ENCODE results near the gene SPSB3. TPM values are rescaled to one million over a fixed set of nuclear protein-coding genes. Genes with fewer than 3 reads are reported as not detected.

SPSB3 gene
- total RNA-seq, 1 donor from 2014 or later, result 50.0 TPM

- H3K4me1 Mint-ChIP-seq, result no peaks in the 10 kb centered on the region
- H3K4me3 Mint-ChIP-seq, result no peak overlapping the region
- no peaks in the 10 kb centered on the region for H3K27me3 Mint-ChIP-seq (ENCODE audit: low read depth)
- TF ChIP-seq CTCF (IDR thresholded peaks at IDR 0.05; ENCODE audit: unreplicated experiment), result no peak
- H3K36me3 Mint-ChIP-seq, result peaks cover 10% of the 10 kb centered on the region
- no peaks in the 10 kb centered on the region for H3K9me3 Mint-ChIP-seq
- no peak overlapping the region for H3K27ac Mint-ChIP-seq
- no peak for DNase-seq (ENCODE audit: low spot score in 2 of 2, unreplicated experiment in 2 of 2)
Observed at GRCh38 chr16:1731073-1731472, 51.3 kb downstream of the SPSB3 start.

DNA sequence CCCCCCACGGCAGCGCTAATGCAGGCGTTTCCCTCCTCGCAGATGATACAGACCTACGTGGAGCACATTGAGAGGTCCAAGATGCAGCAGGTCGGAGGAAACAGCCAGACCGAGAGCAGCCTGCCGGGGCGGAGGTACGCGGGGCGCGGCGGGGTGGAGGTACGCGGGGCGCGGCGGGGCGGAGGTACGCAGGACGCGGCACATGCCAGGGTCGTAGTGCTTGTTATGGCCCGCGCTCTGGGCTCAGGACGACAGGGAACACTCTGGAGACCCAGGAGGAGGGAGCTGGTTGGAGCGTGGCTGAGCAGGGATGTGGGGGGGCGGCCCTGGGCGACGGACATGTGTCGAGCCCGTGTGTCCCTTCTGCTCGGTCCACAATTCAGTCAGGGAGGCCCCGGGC, 52.9 kb downstream of the SPSB3 start:
- H3K27me3 Mint-ChIP-seq (ENCODE audit: low read depth), result no peaks in the 10 kb centered on the region
- TF ChIP-seq CTCF (IDR thresholded peaks at IDR 0.05; ENCODE audit: unreplicated experiment), result no peak
- no peaks in the 10 kb centered on the region for H3K9me3 Mint-ChIP-seq
- no peak overlapping the region for H3K27ac Mint-ChIP-seq
- no peak overlapping the region for H3K4me3 Mint-ChIP-seq
- H3K4me1 Mint-ChIP-seq, result no peaks in the 10 kb centered on the region
- peaks cover 10% of the 10 kb centered on the region for H3K36me3 Mint-ChIP-seq
- DNase-seq (ENCODE audit: low spot score in 2 of 2, unreplicated experiment in 2 of 2), result no peak

DNA sequence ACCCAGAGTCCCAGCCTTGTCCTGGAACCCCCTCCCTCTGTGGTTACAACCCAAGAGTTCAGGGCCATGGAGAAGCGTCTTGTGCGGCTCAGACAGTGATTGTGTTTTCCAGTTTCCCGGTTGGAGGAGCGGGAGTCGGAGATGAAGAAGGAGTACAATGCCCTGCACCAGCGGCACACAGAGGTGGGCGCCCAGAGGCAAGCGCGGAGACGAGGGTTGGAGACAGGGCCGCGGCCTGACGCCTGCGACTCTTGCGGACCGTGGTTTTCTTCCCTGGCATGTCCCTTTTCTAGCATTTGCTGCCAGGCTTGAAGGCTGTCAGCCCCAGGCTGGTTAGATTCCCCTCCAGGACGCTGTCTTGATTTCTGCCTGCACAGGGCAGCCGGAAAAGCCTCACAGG, 53.3 kb downstream of the SPSB3 start:
- TF ChIP-seq CTCF (IDR thresholded peaks at IDR 0.05; ENCODE audit: unreplicated experiment), result no peak
- H3K27me3 Mint-ChIP-seq (ENCODE audit: low read depth), result no peaks in the 10 kb centered on the region
- H3K9me3 Mint-ChIP-seq, result no peaks in the 10 kb centered on the region
- H3K27ac Mint-ChIP-seq, result no peak overlapping the region
- peaks cover 10% of the 10 kb centered on the region for H3K36me3 Mint-ChIP-seq
- no peak overlapping the region for H3K4me3 Mint-ChIP-seq
- DNase-seq (ENCODE audit: low spot score in 2 of 2, unreplicated experiment in 2 of 2), result no peak
- no peaks in the 10 kb centered on the region for H3K4me1 Mint-ChIP-seq

DNA sequence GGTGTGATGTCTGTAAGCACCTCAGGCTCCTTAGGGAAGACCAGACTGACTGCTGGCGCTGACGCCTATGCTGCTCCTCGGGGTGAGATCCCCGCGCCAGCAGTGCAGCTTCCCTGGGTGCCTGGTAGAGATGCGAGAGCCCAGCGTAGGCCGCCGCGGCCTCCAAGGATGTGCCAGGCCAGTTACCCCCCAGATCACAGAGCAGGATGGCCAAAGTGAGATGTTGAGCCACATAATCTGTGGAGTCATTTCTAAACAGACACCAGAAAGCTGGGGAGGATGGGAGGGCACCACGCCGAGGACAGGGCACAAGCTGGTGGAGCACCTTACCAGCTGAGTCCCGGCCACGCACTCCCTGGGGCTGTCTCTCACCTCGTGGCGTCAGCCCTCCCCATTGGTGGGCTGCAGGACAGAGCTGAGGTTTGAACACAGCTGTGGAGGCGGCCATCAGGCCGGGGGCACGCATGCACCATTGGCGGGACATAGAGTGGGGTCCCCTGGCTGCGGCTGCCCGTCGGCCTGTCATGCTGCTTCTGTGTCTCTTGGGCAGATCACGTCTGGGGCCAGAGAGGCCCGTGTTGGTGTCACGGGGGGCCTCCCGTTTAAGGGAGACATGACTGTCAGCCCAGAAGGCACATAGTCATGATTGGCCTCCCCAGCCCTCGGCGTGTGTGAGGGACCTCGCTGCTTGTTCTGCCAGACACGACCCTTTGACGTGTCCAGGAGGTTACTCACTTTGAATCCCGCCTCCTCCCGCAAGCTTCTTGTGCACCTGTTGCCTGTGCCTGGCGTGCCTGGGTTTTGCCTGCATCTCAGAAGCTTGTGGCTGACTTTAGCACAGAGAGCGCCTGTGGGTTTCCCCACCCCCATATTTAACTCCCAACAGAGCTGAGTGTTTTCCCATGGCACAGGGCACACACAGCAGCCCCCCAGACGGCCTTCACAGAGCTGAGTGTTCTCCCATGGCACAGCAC, 54.4 kb downstream of the SPSB3 start:
- no peak for TF ChIP-seq CTCF (IDR thresholded peaks at IDR 0.05; ENCODE audit: unreplicated experiment)
- H3K27ac Mint-ChIP-seq, result no peak overlapping the region
- H3K27me3 Mint-ChIP-seq (ENCODE audit: low read depth), result no peaks in the 10 kb centered on the region
- peaks cover 3% of the 10 kb centered on the region for H3K4me1 Mint-ChIP-seq
- H3K36me3 Mint-ChIP-seq, result peaks cover 10% of the 10 kb centered on the region
- no peaks in the 10 kb centered on the region for H3K9me3 Mint-ChIP-seq
- no peak overlapping the region for H3K4me3 Mint-ChIP-seq
- no peak for DNase-seq (ENCODE audit: low spot score in 2 of 2, unreplicated experiment in 2 of 2)

Small RNAs within 50 kb of the gene (microRNA-seq; reads per million reads assigned to microRNA genes)
- 5.6 reads per million, percentile 22 among the genes with 10 or more reads in this experiment for gene MIR3177

Other genes starting within 250 kb of the SPSB3 start
- gene TMEM204, start 248.9 kb downstream of the SPSB3 start, total RNA-seq, result 6.6 to 7.7 TPM (median 6.9 TPM) in 3 replicates
- 60.3 to 63.5 TPM (median 62.9 TPM) in 3 replicates for gene IFT140, start 170.5 kb downstream of the SPSB3 start, total RNA-seq
- gene CRAMP1, start 170.2 kb downstream of the SPSB3 start, total RNA-seq, result 42.5 to 44.8 TPM (median 43.2 TPM) in 3 replicates
- 72.9 to 78.3 TPM (median 73.9 TPM) in 3 replicates for gene JPT2, start 104.3 kb downstream of the SPSB3 start, total RNA-seq
- 162 to 182 TPM (median 162 TPM) in 3 replicates for gene MAPK8IP3, start 76.4 kb downstream of the SPSB3 start, total RNA-seq
- 56.6 to 58.4 TPM (median 57.7 TPM) in 3 replicates for gene NME3, start 11.0 kb downstream of the SPSB3 start, total RNA-seq
- gene EME2, start 9.8 kb downstream of the SPSB3 start, total RNA-seq, result 32.3 to 41.5 TPM (median 35.2 TPM) in 3 replicates
- 62.2 to 65.3 TPM (median 63.9 TPM) in 3 replicates for gene MRPS34, start 9.4 kb downstream of the SPSB3 start, total RNA-seq
- 62.9 to 65.3 TPM (median 63.6 TPM) in 3 replicates for gene NUBP2, start 389 bp upstream of the SPSB3 start, total RNA-seq
- 0.34 to 0.63 TPM (median 0.35 TPM) in 3 replicates for gene IGFALS, start 11.1 kb upstream of the SPSB3 start, total RNA-seq
- 27.8 to 29.8 TPM (median 29.7 TPM) in 3 replicates for gene HAGH, start 44.3 kb upstream of the SPSB3 start, total RNA-seq
- 21.3 to 24.1 TPM (median 23.1 TPM) in 3 replicates for gene FAHD1, start 44.6 kb upstream of the SPSB3 start, total RNA-seq
- gene MEIOB, start 89.6 kb upstream of the SPSB3 start, total RNA-seq, result not detected in 3 replicates
- gene HS3ST6, start 135.8 kb upstream of the SPSB3 start, total RNA-seq, result 0.22 to 0.36 TPM in 2 of 3 replicates, not detected in the other
- gene MSRB1, start 160.6 kb upstream of the SPSB3 start, total RNA-seq, result 13.1 to 14.1 TPM (median 13.4 TPM) in 3 replicates
- 0.40 to 0.45 TPM in 2 of 3 replicates, not detected in the other for gene RPL3L, start 172.1 kb upstream of the SPSB3 start, total RNA-seq
- gene NDUFB10, start 177.0 kb upstream of the SPSB3 start, total RNA-seq, result 92.9 to 103 TPM (median 95.0 TPM) in 3 replicates
- gene RPS2, start 182.3 kb upstream of the SPSB3 start, total RNA-seq, result 2,265 to 2,496 TPM (median 2,379 TPM) in 3 replicates
- gene RNF151, start 184.3 kb upstream of the SPSB3 start, total RNA-seq, result not detected in 3 replicates
- 35.5 to 40.6 TPM (median 37.2 TPM) in 3 replicates for gene TBL3, start 189.5 kb upstream of the SPSB3 start, total RNA-seq
- 0.42 to 1.3 TPM (median 0.73 TPM) in 3 replicates for gene NOXO1, start 198.9 kb upstream of the SPSB3 start, total RNA-seq
- 22.8 to 26.5 TPM (median 23.7 TPM) in 3 replicates for gene GFER, start 201.6 kb upstream of the SPSB3 start, total RNA-seq
- gene SYNGR3, start 207.4 kb upstream of the SPSB3 start, total RNA-seq, result 0.49 to 1.3 TPM (median 1.0 TPM) in 3 replicates
- 50.6 to 52.7 TPM (median 52.7 TPM) in 3 replicates for gene ZNF598, start 227.2 kb upstream of the SPSB3 start, total RNA-seq
- gene NPW, start 237.2 kb upstream of the SPSB3 start, total RNA-seq, result 14.0 to 16.1 TPM (median 15.4 TPM) in 3 replicates
- gene NHERF2, start 244.3 kb upstream of the SPSB3 start, total RNA-seq, result 48.1 to 55.1 TPM (median 51.3 TPM) in 3 replicates